DMS53 (cell line): Measurements from ENCODE around the gene EMP3.
"Not testable (repeated sequence)": the region's sequence is repeated elsewhere in the genome, so short reads cannot be mapped to it uniquely, and the experiment has no call there.

Experiments used
- DNase-seq: peaks from one replicate; lab custom pipeline; 2025; lab: John Stamatoyannopoulos, UW

EMP3 gene

GRCh38 chr19:48348045-48348444 lies 22.7 kb downstream of the EMP3 start:
- no peak for DNase-seq

DNA sequence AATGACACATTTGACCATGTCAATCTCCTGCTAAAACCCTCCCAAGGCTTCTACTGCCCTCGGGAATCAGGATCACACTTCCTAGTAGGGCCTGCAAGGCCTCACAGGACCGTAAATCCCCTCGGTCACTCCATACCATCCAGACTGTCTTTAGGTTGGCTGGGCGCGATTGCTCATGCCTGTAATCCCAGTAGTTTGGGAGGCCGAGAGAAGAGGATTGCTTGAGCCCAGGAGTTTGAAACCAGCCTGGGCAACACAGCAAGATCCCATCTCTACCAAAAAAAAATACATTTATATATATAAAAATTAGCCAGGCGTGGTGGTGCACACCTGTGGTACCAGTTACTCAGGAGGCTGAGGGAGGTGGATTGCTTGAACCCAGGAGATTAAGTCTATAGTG lies 23.4 kb downstream of the EMP3 start:
- DNase-seq, result no peak

DNA sequence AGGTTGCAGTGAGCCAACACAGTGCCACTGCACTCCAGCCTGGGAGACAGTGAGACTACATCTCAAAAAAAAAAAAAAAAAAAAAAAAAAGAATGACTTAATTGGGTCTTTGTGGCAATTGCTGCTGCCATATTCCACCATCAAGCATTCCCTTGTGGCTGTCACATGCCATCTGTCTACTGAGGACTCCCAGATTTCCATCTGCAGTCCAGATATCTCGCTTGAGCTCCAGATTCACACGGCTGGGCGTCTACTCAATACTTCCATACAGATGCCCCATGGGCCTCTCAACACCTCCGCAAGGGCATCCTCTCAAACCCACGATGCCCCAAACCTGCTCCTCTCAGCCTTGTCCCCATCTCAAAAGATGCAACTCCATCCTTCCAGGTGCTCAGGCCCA lies 25.5 kb downstream of the EMP3 start:
- no peak for DNase-seq

- DNase-seq, result peak; percentile 70
Observed at GRCh38 chr19:48351341-48351752, 26.0 kb downstream of the EMP3 start.

DNA sequence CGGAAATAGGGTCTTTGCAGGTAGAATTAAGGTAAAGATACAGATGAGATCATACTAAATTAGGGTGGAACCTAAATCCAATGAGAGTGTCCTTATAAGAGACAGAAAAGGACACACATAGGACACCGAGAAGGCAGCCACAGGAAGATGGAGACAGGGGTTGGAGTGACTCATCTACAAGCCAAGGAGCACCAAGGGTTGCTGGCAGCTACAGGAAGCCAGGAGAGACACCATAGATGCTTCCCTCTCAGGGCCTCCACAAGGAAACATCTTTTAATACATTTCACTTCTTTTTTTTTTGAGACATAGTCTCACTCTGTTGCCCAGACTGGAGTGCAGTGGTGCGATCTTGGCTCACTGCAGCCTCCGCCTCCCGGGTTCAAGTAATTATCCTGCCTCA lies 28.3 kb downstream of the EMP3 start:
- DNase-seq, result no peak

DNA sequence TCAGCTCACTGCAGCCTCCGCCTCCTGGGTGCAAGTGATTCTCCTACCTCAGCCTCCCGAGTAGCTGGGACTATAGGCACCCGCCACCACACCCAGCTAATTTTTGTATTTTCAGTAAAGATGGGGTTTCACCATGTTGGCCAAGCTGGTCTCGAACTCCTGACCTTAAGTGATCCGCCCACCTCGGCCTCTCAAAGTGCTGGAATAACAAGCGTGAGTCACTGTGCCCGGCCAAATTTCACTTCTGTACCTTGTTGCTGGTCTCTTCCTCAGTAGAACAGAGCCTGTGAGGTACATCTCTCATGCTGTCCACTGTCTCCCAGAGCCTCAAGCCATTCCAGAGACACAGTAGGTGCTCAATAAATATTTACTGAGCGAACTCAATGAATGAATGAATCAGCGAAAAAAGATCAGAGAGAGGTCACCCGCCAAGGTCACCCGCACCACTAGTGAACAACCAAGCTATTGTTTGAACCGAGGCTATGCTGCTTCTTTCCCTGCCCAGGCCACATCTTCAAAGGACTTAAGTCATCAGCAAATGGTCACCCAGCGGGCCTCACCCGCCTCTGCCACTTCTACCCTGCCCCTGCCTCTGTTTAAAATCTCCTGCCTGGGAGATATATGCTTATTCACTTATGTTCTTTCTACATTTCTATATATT lies 29.1 kb downstream of the EMP3 start:
- DNase-seq, result peak; percentile 34

GRCh38 chr19:48355365-48355954 lies 30.1 kb downstream of the EMP3 start:
- no peak for DNase-seq

DNA sequence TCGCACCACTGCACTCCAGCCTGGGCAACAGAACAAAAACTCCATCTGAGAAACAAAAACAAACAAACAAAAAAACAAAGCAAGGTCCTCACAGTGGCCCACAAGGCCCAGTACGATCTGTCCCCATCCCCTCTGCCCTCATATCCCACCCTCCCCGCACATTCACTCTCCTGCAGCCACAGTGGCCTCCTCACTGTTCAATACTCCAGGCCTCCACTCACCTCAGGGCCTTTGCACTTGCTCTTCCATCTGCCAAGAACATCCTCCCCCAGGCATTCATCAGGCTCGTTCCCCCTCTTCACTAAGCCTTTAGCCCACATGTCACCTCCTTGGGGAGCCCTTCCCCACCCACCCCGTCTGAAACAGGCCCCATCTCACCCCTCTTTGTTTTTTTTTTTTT lies 33.8 kb downstream of the EMP3 start:
- no peak for DNase-seq

DNA sequence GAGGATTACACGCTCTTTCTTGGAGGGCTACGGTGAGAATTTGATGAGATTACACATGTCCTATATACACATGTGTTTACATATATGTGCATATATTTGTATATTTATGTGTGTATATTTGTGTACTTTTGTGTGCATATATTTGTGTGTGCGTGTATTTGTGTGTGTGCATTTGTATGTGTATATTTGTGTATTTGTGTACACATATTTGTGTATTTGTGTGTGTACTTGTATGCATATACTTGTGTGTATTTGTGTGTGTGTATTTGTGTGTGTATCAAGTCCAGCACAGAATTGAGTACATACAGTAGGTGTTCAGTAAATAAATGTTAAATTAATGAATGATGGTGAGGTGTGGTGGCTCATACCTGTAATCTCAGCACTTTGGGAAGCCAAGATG lies 36.6 kb downstream of the EMP3 start:
- no peak for DNase-seq

GRCh38 chr19:48362716-48363499 lies 37.6 kb downstream of the EMP3 start:
- peak; percentile 99 for DNase-seq

GRCh38 chr19:48363500-48363809 lies 38.1 kb downstream of the EMP3 start:
- peak; percentile 76 for DNase-seq

DNA sequence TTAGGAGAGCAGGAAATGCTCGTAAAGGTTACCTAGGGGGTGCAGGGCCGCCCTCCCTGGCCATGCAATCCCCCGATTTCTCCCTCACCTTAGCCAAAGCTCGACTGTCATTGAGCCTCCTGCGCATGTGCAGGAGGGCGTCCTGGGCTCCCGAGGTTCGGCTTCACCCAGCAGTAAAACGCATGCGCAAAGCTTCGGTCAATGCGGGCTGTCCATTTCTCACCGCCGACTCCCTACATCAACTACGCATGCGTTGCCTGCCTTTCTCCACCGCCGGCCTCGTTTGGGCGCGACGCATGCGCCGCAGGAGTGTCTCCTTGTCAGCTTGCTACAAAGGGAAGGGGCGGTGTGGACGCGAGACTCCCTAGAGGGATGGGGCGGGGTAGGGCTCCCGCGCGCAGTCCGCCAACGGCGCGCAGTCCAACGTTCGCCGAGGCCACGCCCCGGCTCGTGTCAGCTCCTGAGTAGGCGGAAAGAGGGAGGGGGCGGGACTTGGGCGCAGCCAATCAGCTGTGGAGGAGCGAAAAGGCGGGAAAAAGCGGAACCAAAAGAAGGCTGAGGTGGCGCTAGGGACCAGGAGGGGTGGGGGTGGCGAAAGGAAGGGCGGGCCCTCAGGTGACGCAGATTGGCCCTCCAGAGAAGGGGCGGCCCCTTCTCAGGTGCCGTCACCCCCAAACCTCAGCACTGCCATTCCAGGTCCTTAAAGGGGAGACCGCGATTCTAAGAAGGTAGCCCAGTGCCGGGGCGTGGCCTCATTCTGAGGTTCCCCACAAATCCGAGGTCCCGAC lies 38.7 kb downstream of the EMP3 start, which contains the start of the genes SYNGR4 and TMEM143:
TSS of gene SYNGR4 (plus strand) at position 558 of the 788 bp plus-strand sequence. CDS start 1,476 bp downstream, outside the sequence.
TSS of gene TMEM143 (minus strand) at position 131 of the 788 bp plus-strand sequence. CDS start at position 111, 20 bp downstream.
- DNase-seq, result peak; percentile 100

DNA sequence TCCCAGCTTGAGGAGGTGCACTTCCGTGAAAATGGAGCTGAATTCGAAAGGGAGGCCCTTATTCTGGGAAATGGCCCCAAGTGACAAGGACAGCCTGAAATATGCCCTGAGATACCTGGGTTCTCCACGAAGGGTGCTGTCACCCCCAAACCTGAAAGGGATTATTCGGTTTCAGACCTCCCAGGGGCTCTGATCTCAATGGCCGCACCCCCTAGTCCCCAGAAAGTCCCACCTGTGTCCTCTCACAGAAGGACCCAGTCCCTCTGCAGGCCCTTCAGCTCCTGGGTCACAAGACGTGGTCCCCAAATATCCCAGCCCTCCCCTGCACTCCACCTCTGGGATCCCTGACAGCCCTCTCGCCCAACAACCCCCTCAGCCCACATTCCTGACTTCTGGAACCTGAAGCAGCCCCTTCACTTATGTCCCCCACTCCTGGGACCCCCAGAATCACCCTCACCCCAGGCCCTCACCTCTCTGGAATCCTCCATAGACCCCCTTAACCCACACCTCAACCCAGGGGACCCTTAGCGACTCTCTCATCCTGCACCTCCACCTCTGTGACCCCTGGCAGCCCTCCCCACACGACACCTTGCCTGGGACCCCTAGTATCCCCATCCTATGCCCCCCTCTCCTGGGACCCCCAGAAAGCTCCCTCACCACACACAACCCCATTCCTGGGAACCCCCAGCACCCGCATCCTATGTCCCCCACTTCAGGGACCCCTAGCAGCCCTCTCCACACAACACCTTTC lies 39.4 kb downstream of the EMP3 start:
- no peak for DNase-seq

DNA sequence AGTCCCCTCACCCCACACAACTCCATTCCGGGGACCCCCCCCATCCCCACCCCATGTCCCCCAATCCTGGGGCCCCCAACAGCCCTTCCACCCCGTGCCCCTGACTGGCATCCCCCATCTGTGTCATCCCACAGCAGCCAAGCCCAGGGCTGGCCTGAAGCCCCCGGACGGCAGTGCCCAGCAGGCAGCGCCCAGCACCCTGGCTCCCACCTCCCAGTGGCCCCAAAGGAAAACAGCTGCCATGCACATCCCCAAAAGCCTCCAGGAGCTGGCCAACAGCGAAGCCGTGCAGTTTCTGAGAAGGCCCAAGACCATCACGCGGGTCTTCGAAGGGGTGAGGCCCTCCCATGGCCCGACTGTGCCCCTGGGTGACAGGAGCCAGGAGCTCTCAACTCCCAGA lies 40.2 kb downstream of the EMP3 start:
- DNase-seq, result no peak

- DNase-seq, result peak; percentile 33
Observed at GRCh38 chr19:48367855-48368254, 42.5 kb downstream of the EMP3 start.

DNA sequence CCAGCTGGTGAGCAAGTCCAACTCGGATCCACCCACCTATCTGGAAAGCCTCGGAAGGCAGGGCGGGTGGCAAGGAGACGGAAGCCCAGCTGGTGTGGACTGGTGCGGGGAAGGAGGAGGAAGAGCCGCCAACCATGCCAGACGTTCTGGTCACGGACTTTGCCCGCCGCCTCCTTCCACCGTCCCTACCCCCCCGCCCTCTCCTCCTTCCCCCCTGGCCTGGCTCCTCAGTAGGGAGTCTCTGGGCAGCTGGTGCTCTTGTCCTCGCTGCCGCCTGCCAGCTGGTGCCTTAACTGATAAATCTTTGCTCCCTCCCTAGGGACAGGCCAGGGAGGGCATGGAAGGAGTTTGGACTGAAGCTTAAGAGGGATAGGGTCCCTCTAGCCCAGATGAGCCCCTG lies 43.6 kb downstream of the EMP3 start:
- DNase-seq, result no peak

DNA sequence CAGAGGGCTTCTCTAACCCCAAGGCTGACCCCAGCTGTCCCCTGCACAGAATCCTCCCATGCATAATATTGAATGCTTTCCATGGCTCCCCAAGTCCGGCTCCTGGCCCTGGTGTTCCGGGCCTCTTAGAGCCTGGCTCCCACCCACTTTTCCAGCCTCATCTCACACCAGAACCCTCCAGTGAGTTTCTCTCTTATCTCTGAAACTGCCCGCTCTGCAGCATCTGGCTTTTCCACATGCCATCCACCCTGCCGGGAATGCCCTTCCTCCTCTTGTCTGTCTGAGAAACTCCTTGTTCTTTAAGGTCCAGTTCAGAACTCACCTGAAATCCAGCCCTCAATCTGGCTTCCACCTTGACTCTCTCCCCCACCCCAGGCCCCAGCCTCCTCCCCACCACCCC lies 45.6 kb downstream of the EMP3 start:
- no peak for DNase-seq

DNA sequence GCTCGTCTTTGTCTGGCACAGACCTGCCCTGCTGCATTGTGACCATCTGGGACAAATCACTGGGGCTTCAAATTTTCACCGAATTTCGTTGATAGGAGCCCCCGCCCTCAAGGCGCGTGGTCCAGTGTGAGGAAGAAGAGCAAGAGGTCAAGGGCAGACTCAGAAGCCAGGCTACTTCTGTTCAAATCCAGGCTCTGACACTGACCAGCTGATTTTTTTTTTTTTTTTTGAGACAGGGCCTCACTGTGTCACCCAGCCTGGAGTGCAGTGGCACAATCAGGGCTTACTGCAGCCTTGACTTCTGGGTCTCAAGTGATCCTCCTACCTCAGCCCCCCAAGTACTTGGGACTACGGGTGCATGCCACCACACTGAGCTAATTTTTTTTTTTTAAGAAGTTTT lies 46.0 kb downstream of the EMP3 start:
- DNase-seq, result no peak

GRCh38 chr19:48371771-48372170 lies 46.4 kb downstream of the EMP3 start:
- not testable (repeated sequence) for DNase-seq

GRCh38 chr19:48372904-48373303 lies 47.6 kb downstream of the EMP3 start:
- DNase-seq, result peak; percentile 40

DNA sequence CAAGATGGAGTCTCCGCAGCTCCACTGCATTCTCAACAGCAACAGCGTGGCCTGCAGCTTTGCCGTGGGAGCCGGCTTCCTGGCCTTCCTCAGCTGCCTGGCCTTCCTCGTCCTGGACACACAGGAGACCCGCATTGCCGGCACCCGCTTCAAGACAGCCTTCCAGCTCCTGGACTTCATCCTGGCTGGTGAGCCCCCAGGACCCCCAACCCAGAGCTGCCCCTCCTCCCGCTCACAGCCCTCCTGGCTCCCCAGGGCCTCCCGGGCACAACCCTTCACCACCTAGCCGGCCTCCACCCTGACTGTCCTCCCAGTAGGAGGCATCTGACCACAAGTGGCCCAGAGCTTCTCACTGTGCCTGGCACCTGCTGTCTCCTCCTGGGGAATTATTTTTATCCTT lies 48.2 kb downstream of the EMP3 start:
- DNase-seq, result no peak

GRCh38 chr19:48378194-48378570 lies 52.8 kb downstream of the EMP3 start:
- no peak for DNase-seq
